Neural crest cell (in vitro differentiated cells): ENCODE results near the gene ZC2HC1B. TPM values are rescaled to one million over a fixed set of nuclear protein-coding genes. Genes with fewer than 3 reads are reported as not detected.

Experiments used
- DNase-seq: peaks from one replicate; pipeline ENCODE4 v3.0.0; 2021; ENCODE audit warnings: low read depth, mixed read lengths, low spot score
- H3K27ac Mint-ChIP-seq: one replicate; pipeline ENCODE4 v1.8.0; 2021; ENCODE audit warnings: mild to moderate bottlenecking, mixed read lengths; ENCODE audit not compliant: unreplicated experiment
- H3K27me3 Mint-ChIP-seq: 2 replicates; pipeline ENCODE4 v1.8.0; 2021; ENCODE audit warnings: low read depth, mild to moderate bottlenecking, mixed read lengths
- H3K36me3 Mint-ChIP-seq: 2 replicates; pipeline ENCODE4 v1.8.0; 2021; ENCODE audit warnings: low read depth, mild to moderate bottlenecking, mixed read lengths
- H3K4me1 Mint-ChIP-seq: 2 replicates; pipeline ENCODE4 v1.8.0; 2021; ENCODE audit warnings: mixed read lengths
- H3K4me3 Mint-ChIP-seq: one replicate; pipeline ENCODE4 v1.8.0; 2021; ENCODE audit warnings: mild to moderate bottlenecking, mixed read lengths
- H3K9me3 Mint-ChIP-seq: 2 replicates; pipeline ENCODE4 v1.8.0; 2021; ENCODE audit warnings: mixed read lengths
- total RNA-seq: library from RNA; stranded (reverse); gene quantifications from 2 replicates; pipeline ENCODE4 v1.2.1, GENCODE V29; 2021
- TF ChIP-seq, protein P1 (sequence below): fragments of 200-600 bp; sonication (generic); conservative IDR thresholded peaks from 2 replicates; pipeline ENCODE4 v1.5.0; 2021; ENCODE audit warnings: antibody characterized with exemption, mild to moderate bottlenecking

ZC2HC1B gene
- total RNA-seq, 1 donor from 2014 or later: not detected

DNA sequence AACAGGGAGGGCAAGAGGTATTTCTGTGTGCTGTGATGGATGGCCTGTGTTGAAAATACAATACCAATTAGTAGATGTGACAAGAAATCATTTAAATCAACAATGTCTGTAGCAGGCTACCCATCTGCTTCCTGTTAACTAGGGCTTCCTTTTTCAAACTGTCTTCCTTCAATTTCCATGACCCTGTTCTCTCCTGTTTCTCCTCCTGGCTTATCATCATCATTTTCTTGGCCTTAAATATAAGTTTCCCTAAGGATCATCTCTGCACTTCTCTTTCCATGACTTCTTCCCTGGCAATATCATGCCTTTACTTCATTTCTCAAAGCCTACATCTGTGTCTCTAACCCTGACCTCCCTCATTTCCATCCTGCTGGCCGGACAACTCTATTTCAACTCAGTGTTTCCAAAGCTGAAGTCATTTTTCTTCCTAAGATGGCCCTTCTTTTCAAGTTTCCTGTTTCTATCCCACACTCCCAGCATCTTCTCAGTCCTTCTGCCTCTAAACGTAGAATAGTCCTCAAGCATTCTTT, 18.2 kb downstream of the ZC2HC1B start:
- TF ChIP-seq, protein P1, sequence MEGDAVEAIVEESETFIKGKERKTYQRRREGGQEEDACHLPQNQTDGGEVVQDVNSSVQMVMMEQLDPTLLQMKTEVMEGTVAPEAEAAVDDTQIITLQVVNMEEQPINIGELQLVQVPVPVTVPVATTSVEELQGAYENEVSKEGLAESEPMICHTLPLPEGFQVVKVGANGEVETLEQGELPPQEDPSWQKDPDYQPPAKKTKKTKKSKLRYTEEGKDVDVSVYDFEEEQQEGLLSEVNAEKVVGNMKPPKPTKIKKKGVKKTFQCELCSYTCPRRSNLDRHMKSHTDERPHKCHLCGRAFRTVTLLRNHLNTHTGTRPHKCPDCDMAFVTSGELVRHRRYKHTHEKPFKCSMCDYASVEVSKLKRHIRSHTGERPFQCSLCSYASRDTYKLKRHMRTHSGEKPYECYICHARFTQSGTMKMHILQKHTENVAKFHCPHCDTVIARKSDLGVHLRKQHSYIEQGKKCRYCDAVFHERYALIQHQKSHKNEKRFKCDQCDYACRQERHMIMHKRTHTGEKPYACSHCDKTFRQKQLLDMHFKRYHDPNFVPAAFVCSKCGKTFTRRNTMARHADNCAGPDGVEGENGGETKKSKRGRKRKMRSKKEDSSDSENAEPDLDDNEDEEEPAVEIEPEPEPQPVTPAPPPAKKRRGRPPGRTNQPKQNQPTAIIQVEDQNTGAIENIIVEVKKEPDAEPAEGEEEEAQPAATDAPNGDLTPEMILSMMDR: no peak
- Mint-ChIP-seq H3K9me3 (peaks cover 6% of the 10 kb centered on the region), H3K4me3 (no peak overlapping the region), H3K36me3 (peaks cover 3% of the 10 kb centered on the region), H3K4me1 (no peaks in the 10 kb centered on the region), H3K27me3 (no peaks in the 10 kb centered on the region), H3K27ac (no peak overlapping the region)
- no peak for DNase-seq

DNA sequence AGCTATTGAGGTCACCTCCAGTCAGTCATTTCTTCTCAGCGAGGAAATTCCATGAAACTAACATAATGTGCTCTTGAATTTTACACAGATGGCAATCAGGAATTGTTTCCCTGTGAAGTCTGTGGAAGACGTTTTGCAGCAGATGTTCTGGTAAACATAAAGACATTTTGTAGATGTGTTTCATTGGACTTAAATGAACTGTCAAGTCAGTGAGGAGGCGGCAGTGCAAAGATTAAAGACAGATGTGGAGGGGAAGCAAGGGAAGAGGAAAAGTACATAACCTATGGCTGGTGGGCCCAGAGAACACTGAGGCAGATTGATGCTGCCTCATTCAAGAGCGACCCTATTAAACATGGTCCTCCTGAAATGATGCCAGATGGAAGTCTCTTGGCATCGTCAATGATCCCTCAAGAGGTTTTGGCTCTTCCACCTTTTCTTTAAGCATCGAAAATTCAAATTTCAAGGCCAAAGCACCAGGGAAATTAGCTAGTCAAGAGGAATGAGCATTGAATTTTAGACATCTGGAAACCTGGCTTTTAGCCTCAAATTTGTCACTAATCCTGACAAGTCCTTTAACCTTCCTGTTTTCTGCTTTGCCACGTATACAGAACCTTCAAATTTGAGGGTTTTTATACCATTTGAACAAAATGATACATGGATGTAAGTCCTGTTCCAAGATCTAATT, 20.1 kb downstream of the ZC2HC1B start:
- DNase-seq: no peak
- no peaks in the 10 kb centered on the region for H3K27me3 Mint-ChIP-seq
- no peak overlapping the region for H3K27ac Mint-ChIP-seq
- TF ChIP-seq, protein P1: no peak
- H3K36me3 Mint-ChIP-seq: no peaks in the 10 kb centered on the region
- H3K4me1 Mint-ChIP-seq: no peaks in the 10 kb centered on the region
- no peak overlapping the region for H3K4me3 Mint-ChIP-seq
- no peaks in the 10 kb centered on the region for H3K9me3 Mint-ChIP-seq

DNA sequence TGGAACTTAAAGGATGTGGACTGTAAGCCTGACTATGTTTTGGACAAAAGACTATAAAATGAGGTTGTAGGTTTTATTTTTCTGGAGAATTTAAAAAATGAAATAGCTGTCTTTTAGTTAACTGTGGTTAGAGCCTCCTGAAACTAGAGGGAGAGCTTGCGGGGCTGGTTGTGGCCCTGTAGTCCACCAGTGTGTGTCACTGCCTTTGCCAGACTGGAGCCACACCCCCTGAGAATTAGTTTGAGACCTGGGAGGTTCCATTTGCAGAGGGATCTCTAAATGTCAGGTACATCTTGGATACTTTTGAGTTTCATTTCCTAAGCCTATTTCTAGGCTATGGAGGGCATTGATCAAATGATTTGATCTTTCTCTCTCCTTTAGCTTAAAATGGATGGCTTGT, 20.8 kb downstream of the ZC2HC1B start:
- Mint-ChIP-seq H3K27me3 (no peaks in the 10 kb centered on the region), H3K27ac (no peak overlapping the region), H3K9me3 (no peaks in the 10 kb centered on the region), H3K4me3 (no peak overlapping the region), H3K36me3 (no peaks in the 10 kb centered on the region), H3K4me1 (no peaks in the 10 kb centered on the region)
- DNase-seq: no peak
- TF ChIP-seq, protein P1: no peak

DNA sequence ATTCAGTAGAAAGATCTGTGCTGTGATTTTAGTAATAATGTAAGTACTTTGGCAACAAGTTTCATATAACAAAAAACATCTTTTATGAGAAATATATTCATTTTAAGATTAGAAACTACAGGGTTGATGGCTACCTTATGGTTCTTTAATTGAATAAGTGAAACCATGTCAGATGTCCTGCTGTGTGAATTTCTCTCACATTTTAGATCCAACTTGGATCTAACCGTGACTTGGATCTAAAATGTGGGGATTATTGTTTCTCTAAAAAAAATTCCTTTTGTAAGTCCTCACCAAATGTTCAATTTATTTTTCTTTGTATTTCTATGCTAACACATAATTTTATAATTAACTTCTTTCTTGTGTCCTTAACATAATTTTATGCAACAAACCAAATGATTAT, 30.4 kb downstream of the ZC2HC1B start:
- Mint-ChIP-seq H3K36me3 (no peaks in the 10 kb centered on the region), H3K4me1 (no peaks in the 10 kb centered on the region), H3K9me3 (no peaks in the 10 kb centered on the region), H3K27me3 (no peaks in the 10 kb centered on the region), H3K27ac (no peak overlapping the region), H3K4me3 (no peak overlapping the region)
- TF ChIP-seq, protein P1: no peak
- DNase-seq: no peak

DNA sequence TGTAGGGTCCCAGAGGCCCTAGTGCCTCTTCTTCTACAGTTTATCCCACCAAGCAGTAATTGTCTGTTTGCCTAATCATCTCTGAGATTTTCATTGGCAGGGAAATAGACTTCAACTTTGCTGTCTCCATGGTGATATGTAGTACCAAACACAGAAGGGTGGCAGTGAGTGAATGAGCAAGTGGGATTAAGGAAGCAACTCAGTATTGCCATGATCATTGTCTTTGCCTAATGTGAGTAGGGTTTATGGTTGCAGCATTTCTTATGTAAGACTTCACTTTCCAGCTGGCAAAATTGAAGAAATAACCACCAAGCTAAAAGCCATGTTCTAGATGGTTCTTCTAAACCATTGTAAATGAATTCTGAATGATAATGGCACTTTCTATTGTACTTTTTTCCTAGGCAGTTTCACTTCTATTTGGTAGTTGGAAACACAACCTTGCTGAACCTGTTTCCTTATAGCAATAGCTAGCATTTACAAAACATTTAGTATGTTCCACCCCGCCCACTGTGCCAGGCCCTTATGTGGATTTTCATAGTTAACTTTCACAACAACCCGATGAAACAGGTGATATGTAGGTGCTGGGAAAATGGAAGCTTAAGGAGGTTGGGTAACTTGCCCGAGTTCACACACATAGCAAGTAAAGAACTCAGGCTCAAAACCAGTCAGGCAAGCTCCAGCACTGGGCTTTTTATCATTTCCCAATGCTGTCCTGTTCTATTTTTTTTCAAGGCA, 32.0 kb downstream of the ZC2HC1B start:
- Mint-ChIP-seq H3K36me3 (no peaks in the 10 kb centered on the region), H3K4me1 (no peaks in the 10 kb centered on the region), H3K27me3 (no peaks in the 10 kb centered on the region), H3K4me3 (no peak overlapping the region), H3K9me3 (no peaks in the 10 kb centered on the region), H3K27ac (no peak overlapping the region)
- no peak for DNase-seq
- TF ChIP-seq, protein P1: no peak
